Measurements from ENCODE around the gene DUOXA1. TPM values are rescaled to one million over a fixed set of nuclear protein-coding genes. Genes with fewer than 3 reads are reported as not detected.

DUOXA1 gene
- total and polyA plus RNA-seq, 9 of the 15 experiments (the other 6 are each of a cell fraction or from before 2014, with no cell fraction given) = 0.17 to 0.74 (median 0.24) TPM; not detected in 6

GRCh38 chr15:45084163-45084562 is 45.5 kb downstream of the DUOXA1 start:
- in situ Hi-C loops (cut with MboI) (no loop called here), intact Hi-C loops (cut with micrococcal nuclease) (no loop called here)
- no peaks in the 10 kb centered on the region for H3K9me1 ChIP-seq (ENCODE audit: control insufficient read depth, insufficient read depth, low read length)
- H3K36me3 ChIP-seq (ENCODE audit: control insufficient read depth, insufficient read depth, low read length) = no peaks in the 10 kb centered on the region
- no peak for ATAC-seq
- no peak overlapping the region for H3K9ac ChIP-seq (ENCODE audit: insufficient read depth in 1 of 2, low read depth in 2 of 2, low read length in 2 of 2)
- no peak for FAIRE-seq
- no peaks in the 10 kb centered on the region for H3K27me3 ChIP-seq (ENCODE audit: control insufficient read depth in 2 of 2, insufficient read depth in 2 of 2, low read length in 2 of 2)
- DNase-seq (ENCODE audit: extremely low read depth in 1 of 4, low spot score in 3 of 4) = no peak
- no peak overlapping the region; the same call in 1 of the 2 replicates for H3K4me2 ChIP-seq (ENCODE audit: insufficient read depth, low read length)
- WGBS (ENCODE audit: insufficient coverage, low coverage, missing lambda C conversion rate) = 28% methylated on average over 3 of the region's 3 CpGs
- H2AFZ ChIP-seq (ENCODE audit: low read depth, low read length) = no peak overlapping the region
- H3K27ac ChIP-seq (ENCODE audit: extremely low read depth, low read depth, low read length) = no peak overlapping the region
- POLR2A ChIA-PET = interaction anchor here (0.6 to 1.6 kb wide), 3 partner anchors 11 to 35 kb away, joined by 3 to 7 read pairs (median 3); no protein-coding TSS in a partner anchor
- H3K79me2 ChIP-seq (ENCODE audit: control insufficient read depth, insufficient read depth, low read length) = no peaks in the 10 kb centered on the region
- no peaks in the 10 kb centered on the region for H3K9me3 ChIP-seq (replicated peaks; ENCODE audit: control insufficient read depth, insufficient read depth, low read depth, low read length)
- TF ChIP-seq ESRRA (IDR thresholded peaks at IDR 0.05; ENCODE audit: borderline replicate concordance, low read depth) (peak; percentile 22; the same call in 1 of the 2 replicates), ZNF449 (CRISPR knock-in tag; IDR thresholded peaks at IDR 0.05) (no peak), MAFF (IDR thresholded peaks at IDR 0.05; ENCODE audit: low read length) (peak; percentile 23; the same call in 1 of the 2 replicates), NFE2 (IDR thresholded peaks at IDR 0.05; ENCODE audit: low read depth) (peak; percentile 69), STAT5B (CRISPR knock-in tag; IDR thresholded peaks at IDR 0.05) (no peak)
- no TSS peak for BruUV-seq (replicated peaks)
- CTCF ChIA-PET (ENCODE audit: low intra/inter-chr PET ratio) = no interaction called here
- no peaks in the 10 kb centered on the region for H4K20me1 ChIP-seq (replicated peaks; ENCODE audit: control insufficient read depth, insufficient read depth, low read length)
- peaks cover 15 to 33% of the 10 kb centered on the region in 2 experiments for H3K4me1 ChIP-seq (replicated peaks in 1 of 2; ENCODE audit: control insufficient read depth in 2 of 2, insufficient read depth in 2 of 2, low read length in 2 of 2)
- H3K4me3 ChIP-seq = no peak overlapping the region
